ENCODE data around the gene QTRT2.

Gene QTRT2

DNA sequence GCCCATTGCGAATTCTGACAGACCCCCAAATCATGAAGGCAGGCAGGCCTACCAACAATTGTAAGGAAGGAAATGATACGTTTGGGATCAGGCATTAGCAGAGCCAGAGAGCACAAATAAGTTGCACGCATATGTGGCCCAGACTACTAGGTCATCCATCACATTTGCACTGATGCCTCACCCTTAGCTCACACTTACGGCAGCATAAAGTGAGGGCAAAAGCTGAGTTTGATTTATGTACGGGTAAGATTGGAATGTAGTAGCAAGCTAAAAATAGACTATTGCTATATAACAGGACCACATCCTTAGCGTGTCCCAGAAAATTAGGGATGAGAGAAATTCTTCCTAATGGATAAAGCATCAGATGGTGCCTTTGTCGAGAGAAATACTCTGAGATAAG is 58.6 kb downstream of the QTRT2 start:
- no peak for DNase-seq (ENCODE audit: low read depth, low spot score)
- no peak overlapping the region for H3K27ac ChIP-seq

- H3K27ac ChIP-seq, result no peak overlapping the region
- DNase-seq (ENCODE audit: low read depth, low spot score), result no peak
Measured at GRCh38 chr3:114119776-114120175, 63.2 kb downstream of the QTRT2 start.

GRCh38 chr3:114120211-114120610 is 63.7 kb downstream of the QTRT2 start:
- no peak for DNase-seq (ENCODE audit: low read depth, low spot score)
- H3K27ac ChIP-seq, result no peak overlapping the region

DNA sequence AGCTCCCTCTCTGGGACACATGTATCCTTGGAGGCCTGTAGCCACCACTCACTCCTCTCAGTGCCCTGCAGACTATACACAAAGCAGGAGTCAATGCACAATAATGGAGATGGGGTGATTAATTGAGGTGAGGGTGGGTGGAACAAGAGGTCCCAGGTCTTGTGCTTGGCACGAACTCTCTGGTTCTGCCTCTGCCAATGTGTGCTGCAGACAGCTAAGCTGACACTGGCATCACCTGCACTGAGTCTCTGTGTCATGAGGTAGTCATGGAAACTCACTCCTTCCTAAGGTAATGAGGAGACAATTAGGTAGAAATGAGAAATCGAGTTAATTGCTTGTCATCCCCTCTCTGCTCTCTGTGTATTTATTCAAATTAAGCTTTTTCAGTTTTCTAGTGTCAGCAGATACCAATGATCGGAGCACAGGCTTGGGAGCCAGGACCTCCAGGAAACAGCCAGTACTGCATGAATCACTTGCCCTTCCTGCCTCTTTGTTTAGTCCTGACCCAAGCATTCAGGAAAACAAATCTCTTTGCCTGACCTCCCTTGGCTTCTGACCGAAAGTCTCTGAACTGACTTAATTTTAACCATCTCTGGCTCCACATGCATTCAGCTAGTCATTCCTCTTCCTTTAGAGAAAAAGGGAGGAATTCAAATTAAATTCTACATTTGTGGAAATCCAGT is 65.6 kb downstream of the QTRT2 start:
- DNase-seq (ENCODE audit: low read depth, low spot score), result no peak
- peak overlapping the region; percentile 9 for H3K27ac ChIP-seq

GRCh38 chr3:114126461-114126860 is 69.9 kb downstream of the QTRT2 start:
- H3K27ac ChIP-seq, result no peak overlapping the region

DNA sequence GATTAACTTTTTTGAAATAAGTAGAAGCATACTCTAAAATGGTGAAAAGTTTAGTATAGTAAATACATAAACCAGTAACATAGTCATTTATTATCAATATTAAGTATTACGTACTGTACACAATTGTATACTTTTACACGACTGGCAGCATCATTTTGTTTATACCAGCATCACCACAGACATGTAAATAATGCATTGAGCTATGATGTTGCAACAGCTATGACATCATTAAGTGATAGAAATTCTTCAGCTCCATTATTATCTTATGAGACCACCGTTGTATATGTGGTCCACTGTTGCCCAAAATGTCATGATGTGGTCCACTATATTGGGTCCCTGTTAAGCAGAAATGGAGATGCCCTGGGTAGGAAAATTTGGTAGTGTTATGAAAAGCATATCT is 71.0 kb downstream of the QTRT2 start:
- no peak for DNase-seq (ENCODE audit: low read depth, low spot score)
- H3K27ac ChIP-seq, result no peak overlapping the region

More at GRCh38 chr3:114126461-114126860, 69.9 kb downstream of the QTRT2 start:
- no peak for DNase-seq (ENCODE audit: low read depth, low spot score)

GRCh38 chr3:114128231-114128630 is 71.7 kb downstream of the QTRT2 start:
- no peak for DNase-seq (ENCODE audit: low read depth, low spot score)
- no peak overlapping the region for H3K27ac ChIP-seq

GRCh38 chr3:114128826-114129225 is 72.3 kb downstream of the QTRT2 start:
- no peak for DNase-seq (ENCODE audit: low read depth, low spot score)
- H3K27ac ChIP-seq, result no peak overlapping the region

DNA sequence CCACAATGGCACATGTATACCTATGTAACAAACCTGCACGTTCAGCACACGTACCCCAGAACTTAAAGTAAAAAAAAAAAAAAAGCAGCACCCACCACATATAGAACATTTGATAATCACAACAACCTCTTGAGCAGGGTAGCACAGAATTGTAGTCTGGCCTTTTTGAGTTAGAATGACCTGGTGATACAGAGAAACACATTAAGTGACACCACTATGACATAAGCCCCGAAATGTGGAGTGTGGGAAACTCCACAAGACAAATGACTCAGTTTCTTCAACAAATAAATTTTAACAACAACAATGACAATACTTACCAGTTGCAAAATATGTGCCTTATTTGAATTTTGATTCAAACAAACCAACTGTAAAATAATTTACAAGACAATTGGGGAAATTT is 76.0 kb downstream of the QTRT2 start:
- no peak overlapping the region for H3K27ac ChIP-seq
- DNase-seq (ENCODE audit: low read depth, low spot score), result no peak

GRCh38 chr3:114133947-114134346 is 77.4 kb downstream of the QTRT2 start:
- no peak overlapping the region for H3K27ac ChIP-seq
- no peak for DNase-seq (ENCODE audit: low read depth, low spot score)

Data from epithelial cell of prostate (primary cell).